ENCODE data around the gene SCLY.

GRCh38 chr2:238040918-238041317, 19.9 kb upstream of the SCLY start:
- no peak for TF ChIP-seq JUN (IDR thresholded peaks at IDR 0.05)
- no peak for TF ChIP-seq CTCF (IDR thresholded peaks at IDR 0.05)
- no peak for TF ChIP-seq POLR2A (IDR thresholded peaks at IDR 0.05; ENCODE audit: low read length)
- no peak for TF ChIP-seq HMGXB4 (CRISPR knock-in tag; IDR thresholded peaks at IDR 0.05; ENCODE audit: borderline replicate concordance)
